Activated T-cell treated with anti-CD3 and anti-CD28 coated beads, Interleukin-2, amount 50 U/mL, for 4 hours (primary cell): ENCODE data around the gene ALDH1A3. TPM values are rescaled to one million over a fixed set of nuclear protein-coding genes. Genes with fewer than 3 reads are reported as not detected.

Experiments used
- ATAC-seq, 2 donors: fragments of 200-7000 bp; cut with Tn5 transposase; one replicate each; pipeline ENCODE4 v1.10.0; 2021
- DNase-seq: peaks from one replicate; pipeline ENCODE4 v3.0.0-alpha.2; 2020
- H3K27me3 Mint-ChIP-seq: one replicate; pipeline ENCODE4 v1.8.0; 2021; ENCODE audit warnings: low read depth, mixed read lengths
- H3K36me3 Mint-ChIP-seq: one replicate; pipeline ENCODE4 v1.8.0; 2022; ENCODE audit warnings: mixed read lengths; ENCODE audit not compliant: insufficient read depth
- H3K4me1 Mint-ChIP-seq: one replicate; pipeline ENCODE4 v1.8.0; 2021; ENCODE audit warnings: low read depth, mixed read lengths
- H3K4me3 Mint-ChIP-seq: one replicate; pipeline ENCODE4 v1.8.0; 2021; ENCODE audit warnings: mild to moderate bottlenecking, moderate library complexity, mixed read lengths
- H3K9me3 Mint-ChIP-seq: one replicate; pipeline ENCODE4 v1.8.0; 2021; ENCODE audit warnings: mixed read lengths
- total RNA-seq, 3 donors: library from RNA; stranded (reverse); gene quantifications; one replicate each; pipeline ENCODE4 v1.2.1, GENCODE V29; 2021

ALDH1A3 gene
- under 1 TPM; 0.24 to 0.47 (median 0.40) TPM for total RNA-seq

- Mint-ChIP-seq H3K27me3 (peaks cover 76% of the 10 kb centered on the region), H3K4me1 (peaks cover 9% of the 10 kb centered on the region), H3K4me3 (peak within 1 kb of the TSS; percentile 56), H3K9me3 (no peaks in the 10 kb centered on the region), H3K36me3 (no peaks in the 10 kb centered on the region)
- DNase-seq, result no peak
- ATAC-seq, result peak; percentile 72 to 76
Measured at GRCh38 chr15:100879464-100880138, at the start of gene ALDH1A3. TSS of gene ALDH1A3 (plus strand) at chr15:100879831. CDS start at chr15:100879908, 77 bp downstream.

DNA sequence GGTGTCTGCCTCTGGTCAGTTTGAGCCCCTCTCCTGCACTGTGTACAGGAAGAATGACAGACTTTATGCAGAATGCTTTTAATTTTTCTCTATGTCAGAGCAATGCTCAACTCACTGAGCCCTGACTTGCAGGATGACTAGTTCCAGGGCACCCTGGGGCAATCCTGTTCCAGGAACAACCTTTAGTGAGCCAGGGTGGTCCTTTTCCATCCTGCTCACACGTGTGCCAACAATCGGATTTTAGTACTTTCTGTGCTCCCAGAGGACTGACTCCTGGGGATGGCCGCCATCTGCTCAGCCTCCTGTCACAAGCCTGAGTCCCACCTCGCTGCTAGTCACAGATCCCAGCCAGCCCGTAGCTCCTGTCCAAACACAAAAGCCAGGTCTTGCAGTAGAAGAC lies 48.2 kb upstream of the ALDH1A3 start:
- H3K9me3 Mint-ChIP-seq, result no peaks in the 10 kb centered on the region
- ATAC-seq, result no peak
- H3K4me1 Mint-ChIP-seq, result no peaks in the 10 kb centered on the region
- H3K27me3 Mint-ChIP-seq, result peaks cover 28% of the 10 kb centered on the region
- no peaks in the 10 kb centered on the region for H3K36me3 Mint-ChIP-seq
- DNase-seq, result no peak
- no peak overlapping the region for H3K4me3 Mint-ChIP-seq

DNA sequence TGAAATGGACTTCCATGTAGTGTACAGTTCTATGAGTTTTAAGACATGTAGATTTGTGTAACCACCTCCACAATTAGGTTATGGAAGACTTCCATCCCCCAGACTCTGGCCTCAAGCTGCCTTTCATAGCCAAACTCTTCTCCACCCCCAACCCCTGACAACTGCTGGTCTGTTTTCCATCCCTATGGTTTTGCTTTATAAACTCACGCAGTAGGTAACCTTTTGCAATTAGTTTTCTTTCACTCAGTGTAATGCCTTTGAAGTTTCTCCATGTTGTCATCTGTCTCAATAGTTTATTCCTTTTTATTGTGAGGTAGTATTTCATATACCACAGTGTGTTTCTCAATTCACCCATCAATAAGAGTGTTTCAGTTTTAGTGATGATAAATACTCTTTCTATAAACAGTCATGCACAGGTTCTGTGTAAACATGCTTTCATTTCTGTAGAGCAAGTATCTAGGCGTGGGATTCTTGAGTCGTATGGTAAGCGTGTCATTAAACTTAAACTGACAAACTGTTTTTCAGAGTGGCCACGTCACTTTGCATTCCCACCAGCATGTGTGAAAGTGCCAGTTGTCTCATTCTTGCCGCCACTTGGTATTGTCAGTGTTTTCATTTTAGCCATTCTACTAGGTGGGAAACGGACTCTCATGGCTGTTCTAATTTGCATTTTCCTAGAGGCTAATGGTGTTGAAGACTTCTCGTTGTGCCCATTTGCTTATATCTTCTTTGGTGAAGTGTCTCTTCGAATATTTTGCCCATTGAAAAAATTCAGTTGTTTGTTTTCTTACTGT lies 47.3 kb upstream of the ALDH1A3 start:
- no peaks in the 10 kb centered on the region for H3K4me1 Mint-ChIP-seq
- H3K9me3 Mint-ChIP-seq, result no peaks in the 10 kb centered on the region
- H3K27me3 Mint-ChIP-seq, result peaks cover 33% of the 10 kb centered on the region
- ATAC-seq (peak; percentile 37 to 63), DNase-seq (no peak)
- H3K4me3 Mint-ChIP-seq, result no peak overlapping the region
- no peaks in the 10 kb centered on the region for H3K36me3 Mint-ChIP-seq

- Mint-ChIP-seq H3K27me3 (peaks cover 26% of the 10 kb centered on the region), H3K4me3 (no peak overlapping the region), H3K9me3 (no peaks in the 10 kb centered on the region), H3K4me1 (no peaks in the 10 kb centered on the region), H3K36me3 (no peaks in the 10 kb centered on the region)
- no peak for ATAC-seq
- no peak for DNase-seq
Measured at GRCh38 chr15:100833417-100834389, 45.9 kb upstream of the ALDH1A3 start.

- H3K4me3 Mint-ChIP-seq, result no peak overlapping the region
Measured at GRCh38 chr15:100834731-100835130, 44.9 kb upstream of the ALDH1A3 start.

DNA sequence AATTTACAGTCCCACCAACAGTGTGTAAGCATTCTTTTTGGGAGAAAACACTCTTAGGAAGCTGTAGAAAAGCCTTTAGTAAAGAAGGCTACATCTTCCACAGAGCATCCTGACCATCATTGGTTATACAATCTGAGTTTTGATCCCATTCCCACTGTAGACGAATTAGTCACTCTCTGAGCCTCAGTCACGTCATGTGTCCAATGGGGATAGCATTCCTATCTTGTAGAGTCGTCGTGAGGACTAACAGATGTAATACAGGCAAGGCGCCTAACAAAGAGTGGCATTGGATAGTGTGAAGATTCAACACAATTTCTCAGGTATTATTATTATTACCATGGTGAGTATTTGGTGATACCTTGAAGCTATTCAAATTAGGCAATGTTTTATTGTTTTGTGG lies 44.0 kb upstream of the ALDH1A3 start:
- no peak for DNase-seq
- no peaks in the 10 kb centered on the region for H3K4me1 Mint-ChIP-seq
- H3K9me3 Mint-ChIP-seq, result no peaks in the 10 kb centered on the region
- H3K36me3 Mint-ChIP-seq, result no peaks in the 10 kb centered on the region
- peaks cover 26% of the 10 kb centered on the region for H3K27me3 Mint-ChIP-seq
- no peak overlapping the region for H3K4me3 Mint-ChIP-seq
- ATAC-seq, result no peak

More at GRCh38 chr15:100834731-100835130, 44.9 kb upstream of the ALDH1A3 start:
- Mint-ChIP-seq H3K4me1 (no peaks in the 10 kb centered on the region), H3K9me3 (no peaks in the 10 kb centered on the region), H3K27me3 (peaks cover 26% of the 10 kb centered on the region), H3K36me3 (no peaks in the 10 kb centered on the region)
- DNase-seq (no peak), ATAC-seq (no peak)

- Mint-ChIP-seq H3K9me3 (no peaks in the 10 kb centered on the region), H3K4me3 (no peak overlapping the region), H3K27me3 (peaks cover 24% of the 10 kb centered on the region), H3K36me3 (no peaks in the 10 kb centered on the region), H3K4me1 (no peaks in the 10 kb centered on the region)
- ATAC-seq (no peak), DNase-seq (no peak)
Measured at GRCh38 chr15:100836501-100836900, 43.1 kb upstream of the ALDH1A3 start.

GRCh38 chr15:100841426-100841825 lies 38.2 kb upstream of the ALDH1A3 start:
- DNase-seq (no peak), ATAC-seq (no peak)
- H3K9me3 Mint-ChIP-seq, result no peaks in the 10 kb centered on the region
- peaks cover 13% of the 10 kb centered on the region for H3K27me3 Mint-ChIP-seq
- no peak overlapping the region for H3K4me3 Mint-ChIP-seq
- H3K36me3 Mint-ChIP-seq, result no peaks in the 10 kb centered on the region
- H3K4me1 Mint-ChIP-seq, result no peaks in the 10 kb centered on the region

DNA sequence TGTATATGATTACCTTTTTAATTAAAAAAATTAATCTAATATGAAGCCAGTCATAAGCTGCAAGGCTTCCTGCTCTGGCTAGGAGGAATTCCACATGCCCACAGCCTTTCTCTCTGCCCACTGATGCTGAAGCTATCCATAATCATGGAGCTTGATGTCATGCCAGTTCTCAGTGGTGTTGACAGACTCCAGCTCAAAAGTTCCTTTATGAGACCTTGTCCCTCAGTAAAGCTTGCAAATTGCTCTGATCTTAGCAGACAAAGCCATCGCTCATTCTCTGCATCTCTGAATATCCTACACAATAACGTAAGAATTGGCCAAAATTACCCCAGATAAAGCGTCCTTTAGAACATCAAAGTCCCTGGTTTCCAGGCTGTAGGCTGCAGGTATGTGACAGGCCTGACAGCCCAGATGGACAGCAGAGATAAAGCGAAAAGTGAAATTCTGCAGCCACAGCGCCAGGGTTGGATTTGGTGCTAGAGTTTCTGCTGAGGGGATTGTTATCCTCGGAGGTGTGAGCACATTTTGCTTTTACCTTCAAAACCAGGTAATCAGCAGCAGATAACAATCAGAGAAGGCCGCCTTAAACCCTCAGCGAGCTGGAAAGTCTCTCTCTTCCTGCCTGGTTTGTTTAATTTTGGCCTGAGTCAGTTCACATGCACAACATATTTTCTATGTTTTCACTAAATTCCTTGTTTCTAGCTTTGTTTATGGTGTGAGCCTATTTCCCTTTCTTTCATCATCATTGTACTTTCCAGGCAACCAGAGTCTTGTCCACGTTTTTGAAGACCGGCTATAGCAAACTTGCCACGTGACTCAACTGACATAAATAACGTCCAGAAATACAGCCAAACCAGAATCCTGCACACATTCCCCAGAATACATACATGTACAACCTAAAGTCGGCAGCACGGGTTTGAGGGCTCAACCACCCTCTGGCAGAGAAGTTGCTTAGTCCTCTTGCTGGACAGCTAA lies 36.6 kb upstream of the ALDH1A3 start:
- peaks cover 7% of the 10 kb centered on the region for H3K27me3 Mint-ChIP-seq
- DNase-seq (no peak), ATAC-seq (no peak)
- no peaks in the 10 kb centered on the region for H3K4me1 Mint-ChIP-seq
- no peaks in the 10 kb centered on the region for H3K9me3 Mint-ChIP-seq
- no peaks in the 10 kb centered on the region for H3K36me3 Mint-ChIP-seq
- H3K4me3 Mint-ChIP-seq, result no peak overlapping the region

- ATAC-seq, result no peak
- H3K27me3 Mint-ChIP-seq, result peaks cover 10% of the 10 kb centered on the region
- DNase-seq, result no peak
- no peaks in the 10 kb centered on the region for H3K9me3 Mint-ChIP-seq
- H3K36me3 Mint-ChIP-seq, result no peaks in the 10 kb centered on the region
- H3K4me3 Mint-ChIP-seq, result no peak overlapping the region
- H3K4me1 Mint-ChIP-seq, result peaks cover 1% of the 10 kb centered on the region
Measured at GRCh38 chr15:100844167-100844566, 35.5 kb upstream of the ALDH1A3 start.

- H3K27me3 Mint-ChIP-seq, result peaks cover 13% of the 10 kb centered on the region
- H3K36me3 Mint-ChIP-seq, result no peaks in the 10 kb centered on the region
Measured at GRCh38 chr15:100844778-100845177, 34.9 kb upstream of the ALDH1A3 start.

DNA sequence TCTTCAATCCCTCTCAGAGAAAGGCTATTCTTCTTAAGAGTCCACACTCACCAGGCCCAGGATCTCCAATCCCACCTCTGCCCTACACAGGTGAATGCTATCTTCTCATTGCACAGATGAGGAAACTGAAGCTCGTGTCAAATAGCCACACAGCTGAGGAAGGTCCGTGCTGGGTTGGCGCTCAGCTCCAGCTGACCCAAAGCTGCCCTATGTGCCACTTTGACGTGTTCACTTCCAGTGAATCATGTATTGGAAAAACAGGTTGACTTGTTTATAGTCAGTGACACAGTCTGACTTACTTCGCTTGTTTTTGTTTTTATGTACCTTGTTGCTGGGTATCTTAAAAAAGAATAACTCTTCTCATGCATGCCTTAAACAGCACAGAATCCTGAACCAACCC lies 32.4 kb upstream of the ALDH1A3 start:
- no peaks in the 10 kb centered on the region for H3K9me3 Mint-ChIP-seq
- no peak for ATAC-seq
- DNase-seq, result no peak
- H3K36me3 Mint-ChIP-seq, result no peaks in the 10 kb centered on the region
- H3K4me1 Mint-ChIP-seq, result peaks cover 4% of the 10 kb centered on the region
- no peak overlapping the region for H3K4me3 Mint-ChIP-seq
- H3K27me3 Mint-ChIP-seq, result peaks cover 22% of the 10 kb centered on the region

More at GRCh38 chr15:100844778-100845177, 34.9 kb upstream of the ALDH1A3 start:
- H3K4me3 Mint-ChIP-seq, result no peak overlapping the region
- H3K4me1 Mint-ChIP-seq, result peaks cover 2% of the 10 kb centered on the region
- no peaks in the 10 kb centered on the region for H3K9me3 Mint-ChIP-seq
- no peak for ATAC-seq
- DNase-seq, result no peak
